Keratinocyte (primary cell): Measurements from ENCODE around the gene KIAA1217. TPM values are rescaled to one million over a fixed set of nuclear protein-coding genes. Genes with fewer than 3 reads are reported as not detected.
"Not testable (repeated sequence)": the region's sequence is repeated elsewhere in the genome, so short reads cannot be mapped to it uniquely, and the experiment has no call there.

Source experiments
- DNase-seq: peaks from one replicate; pipeline ENCODE4 v3.0.0-alpha.2; 2011; ENCODE audit warnings: low read depth, missing footprints, low spot score
- FAIRE-seq: peaks from 2 replicates; lab custom pipeline; 2011; peaks lifted over from hg19 to GRCh38; lab: Jason Lieb, UNC
- H2AFZ ChIP-seq: 2 replicates; pipeline ENCODE4 v1.6.0; 2012; ENCODE audit warnings: low read length, control low read depth, inconsistent platforms; ENCODE audit not compliant: control insufficient read depth
- H3K27ac ChIP-seq: 2 replicates; pipeline ENCODE4 v1.5.1; 2011; ENCODE audit warnings: low read length; ENCODE audit not compliant: control insufficient read depth, insufficient read depth
- H3K27me3 ChIP-seq: 3 replicates; pipeline ENCODE4 v1.6.0; 2011; ENCODE audit warnings: low read length; ENCODE audit not compliant: control insufficient read depth, insufficient read depth; ENCODE audit errors: extremely low read depth
- H3K36me3 ChIP-seq, 2 experiments: 2 replicates in 1 of 2; 3 replicates in 1 of 2; pipeline ENCODE4 v1.5.1; 2011; ENCODE audit warnings: low read length in 2 of 2, mild to moderate bottlenecking in 1 of 2; ENCODE audit not compliant: control insufficient read depth in 2 of 2, insufficient read depth in 2 of 2; ENCODE audit errors: extremely low read depth in 1 of 2
- H3K4me1 ChIP-seq: 3 replicates; pipeline ENCODE4 v1.5.1; 2011; ENCODE audit warnings: low read length; ENCODE audit not compliant: control insufficient read depth, insufficient read depth; ENCODE audit errors: extremely low read depth
- H3K4me2 ChIP-seq: 3 replicates; pipeline ENCODE4 v1.6.0; 2011; ENCODE audit warnings: low read depth, low read length; ENCODE audit not compliant: control insufficient read depth, insufficient read depth; ENCODE audit errors: extremely low read depth
- H3K4me3 ChIP-seq, 3 experiments: fragments of 200-600 bp in 1 of 3; sonication (generic) in 1 of 3; 2 replicates in 2 of 3; 3 replicates in 1 of 3; pipeline ENCODE4 v1.5.1; 2011 to 2016; ENCODE audit warnings: low read length in 3 of 3, mild to moderate bottlenecking in 3 of 3, control low read depth in 2 of 3, inconsistent platforms in 1 of 3, low read depth in 1 of 3, mixed read lengths in 1 of 3, mixed run types in 1 of 3, moderate library complexity in 1 of 3; ENCODE audit not compliant: control insufficient read depth in 2 of 3, insufficient read depth in 2 of 3; ENCODE audit errors: extremely low read depth in 1 of 3
- H3K79me2 ChIP-seq: 2 replicates; pipeline ENCODE4 v1.6.0; 2012; ENCODE audit warnings: low read length; ENCODE audit not compliant: control insufficient read depth, insufficient read depth
- H3K9ac ChIP-seq: 3 replicates; pipeline ENCODE4 v1.6.0; 2011; ENCODE audit warnings: low read length; ENCODE audit not compliant: control insufficient read depth, insufficient read depth; ENCODE audit errors: extremely low read depth
- H3K9me1 ChIP-seq: 3 replicates; pipeline ENCODE4 v1.6.0; 2011; ENCODE audit warnings: low read length; ENCODE audit not compliant: control insufficient read depth, insufficient read depth; ENCODE audit errors: extremely low read depth
- H3K9me3 ChIP-seq: 2 replicates; pipeline ENCODE4 v1.5.1; 2012; ENCODE audit warnings: low read depth, low read length; ENCODE audit not compliant: control insufficient read depth
- H4K20me1 ChIP-seq: 3 replicates; pipeline ENCODE4 v1.6.0; 2011; ENCODE audit warnings: low read length; ENCODE audit not compliant: control insufficient read depth, insufficient read depth; ENCODE audit errors: extremely low read depth
- EZH2 ChIP-seq: IDR thresholded peaks from one replicate; pipeline ENCODE4 v1.6.1; 2012; ENCODE audit warnings: inconsistent platforms, mild to moderate bottlenecking, low read length, moderate library complexity
- dilution Hi-C: fragments of 300-500 bp; cut with MboI; formaldehyde crosslinking; loops from one replicate; pipeline ENCODE4 v1.7.0; 2020; ENCODE audit warnings: low sequenced_read_pairs; ENCODE audit not compliant: extremely low pct_ligation_motif_present
- polyA plus RNA-seq, 5 experiments: library from polyadenylated mRNA; depleted of rRNA in 3 of 5; stranded (reverse) in 3 of 5; stranded (forward) in 1 of 5; unstranded in 1 of 5; fragments of >200 nt; gene quantifications; 1 replicate in 1 of 5; 2 replicates in 3 of 5; 3 replicates in 1 of 5; pipeline versions ENCODE4 v1.2.1 to v1.2.3, GENCODE V29; 2011 to 2012; ENCODE audit warnings: missing spikeins in 2 of 5, low read depth in 1 of 5, low replicate concordance in 1 of 5
- TF ChIP-seq, protein P1 (sequence below), 3 experiments: IDR thresholded peaks in 1 of 3; conservative IDR thresholded peaks in 1 of 3; optimal IDR thresholded peaks in 1 of 3; 2 replicates in 2 of 3; 3 replicates in 1 of 3; pipeline versions ENCODE3 to v1.5.1; 2011; ENCODE audit warnings: low read length in 3 of 3, mild to moderate bottlenecking in 3 of 3, moderate library complexity in 2 of 3, control low read depth in 1 of 3, inconsistent platforms in 1 of 3; ENCODE audit not compliant: insufficient read depth in 2 of 3; ENCODE audit errors: extremely low read depth in 1 of 3

The KIAA1217 gene
- polyA plus RNA-seq, 1 donor (not counting 4 experiments of a cell fraction or from before 2014, with no cell fraction given): 10.4 TPM

DNA sequence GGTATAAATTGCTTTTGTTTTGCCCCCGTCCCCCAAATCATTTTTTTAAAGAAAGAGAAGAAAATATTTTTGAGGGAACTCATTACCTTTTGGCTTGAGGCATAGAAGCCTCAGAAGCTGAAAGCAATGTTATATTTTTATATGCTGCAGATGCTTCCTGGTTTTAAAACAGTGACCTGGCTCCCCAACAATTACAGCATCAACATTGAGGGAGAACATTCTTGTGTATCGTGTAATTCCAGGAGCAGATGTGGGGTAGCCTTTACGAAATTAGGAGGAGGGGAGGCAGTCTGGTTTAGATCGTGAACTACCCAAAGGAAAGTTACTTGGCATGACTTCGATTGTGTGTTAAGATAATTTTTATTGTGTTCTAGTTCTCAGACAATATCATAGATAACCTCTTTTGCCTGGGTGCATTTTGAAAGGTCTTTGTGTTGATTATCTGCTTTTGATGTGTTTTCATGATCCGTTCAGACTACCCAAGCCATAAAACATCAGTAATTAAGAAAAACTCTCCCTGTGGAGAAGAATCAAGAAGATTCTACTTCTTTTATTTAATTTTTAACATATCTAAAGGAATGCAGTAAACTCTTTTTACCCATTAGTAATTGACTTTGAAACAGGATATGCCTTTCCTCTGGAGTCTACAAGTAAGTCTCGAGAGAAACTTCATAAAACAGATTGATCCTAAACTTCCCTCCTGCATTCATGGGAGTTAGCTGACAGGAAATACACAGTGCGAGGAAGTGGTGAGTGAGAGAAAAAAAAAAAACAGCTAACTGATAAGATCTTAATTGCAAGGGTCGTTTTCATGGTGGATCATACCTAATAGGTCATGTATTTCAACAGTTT, 141.4 kb downstream of the KIAA1217 start:
- Histone ChIP-seq H3K9me3 (no peaks in the 10 kb centered on the region), H3K4me3 (no peak overlapping the region), H3K79me2 (peaks cover 2% of the 10 kb centered on the region), H3K36me3 (no peaks in the 10 kb centered on the region), H3K27ac (no peak overlapping the region), H3K9me1 (no peaks in the 10 kb centered on the region), H3K4me1 (peaks cover 24% of the 10 kb centered on the region), H3K9ac (no peak overlapping the region), H2AFZ (no peak overlapping the region), H3K27me3 (no peaks in the 10 kb centered on the region), H4K20me1 (no peaks in the 10 kb centered on the region), H3K4me2 (no peak overlapping the region)
- dilution Hi-C loops: no loop called here
- DNase-seq (no peak), FAIRE-seq (no peak)
- TF ChIP-seq EZH2: no peak
- TF ChIP-seq, protein P1, sequence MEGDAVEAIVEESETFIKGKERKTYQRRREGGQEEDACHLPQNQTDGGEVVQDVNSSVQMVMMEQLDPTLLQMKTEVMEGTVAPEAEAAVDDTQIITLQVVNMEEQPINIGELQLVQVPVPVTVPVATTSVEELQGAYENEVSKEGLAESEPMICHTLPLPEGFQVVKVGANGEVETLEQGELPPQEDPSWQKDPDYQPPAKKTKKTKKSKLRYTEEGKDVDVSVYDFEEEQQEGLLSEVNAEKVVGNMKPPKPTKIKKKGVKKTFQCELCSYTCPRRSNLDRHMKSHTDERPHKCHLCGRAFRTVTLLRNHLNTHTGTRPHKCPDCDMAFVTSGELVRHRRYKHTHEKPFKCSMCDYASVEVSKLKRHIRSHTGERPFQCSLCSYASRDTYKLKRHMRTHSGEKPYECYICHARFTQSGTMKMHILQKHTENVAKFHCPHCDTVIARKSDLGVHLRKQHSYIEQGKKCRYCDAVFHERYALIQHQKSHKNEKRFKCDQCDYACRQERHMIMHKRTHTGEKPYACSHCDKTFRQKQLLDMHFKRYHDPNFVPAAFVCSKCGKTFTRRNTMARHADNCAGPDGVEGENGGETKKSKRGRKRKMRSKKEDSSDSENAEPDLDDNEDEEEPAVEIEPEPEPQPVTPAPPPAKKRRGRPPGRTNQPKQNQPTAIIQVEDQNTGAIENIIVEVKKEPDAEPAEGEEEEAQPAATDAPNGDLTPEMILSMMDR (optimal IDR thresholded peaks at IDR 0.05 in 1 of 3, IDR thresholded peaks at IDR 0.05 in 1 of 3, conservative IDR thresholded peaks at IDR 0.05 in 1 of 3; ENCODE audit: extremely low read depth in 1 of 3, insufficient read depth in 2 of 3, low read length in 3 of 3): no peak

DNA sequence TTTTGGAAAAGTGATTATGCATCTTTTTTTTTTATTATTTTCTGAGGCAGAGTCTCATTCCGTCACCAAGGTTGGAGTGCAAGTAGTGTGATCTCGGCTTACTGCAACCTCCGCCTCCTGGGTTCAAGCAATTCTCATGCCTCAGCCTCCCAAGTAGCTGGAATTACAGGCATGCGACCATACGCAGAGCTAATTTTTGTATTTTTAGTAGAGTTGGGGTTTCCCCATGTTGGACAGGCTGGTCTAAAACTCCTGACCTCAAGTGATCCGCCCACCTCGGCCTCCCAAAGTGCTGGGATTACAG, 141.9 kb downstream of the KIAA1217 start:
- H3K79me2 ChIP-seq, H2AFZ ChIP-seq, H3K9ac ChIP-seq, H3K4me3 ChIP-seq, H3K9me3 ChIP-seq, dilution Hi-C loops, H3K27me3 ChIP-seq, DNase-seq, H3K9me1 ChIP-seq, H3K36me3 ChIP-seq, H3K27ac ChIP-seq, H3K4me2 ChIP-seq, FAIRE-seq, H4K20me1 ChIP-seq: not testable (repeated sequence)
- peaks cover 23% of the 10 kb centered on the region for H3K4me1 ChIP-seq

DNA sequence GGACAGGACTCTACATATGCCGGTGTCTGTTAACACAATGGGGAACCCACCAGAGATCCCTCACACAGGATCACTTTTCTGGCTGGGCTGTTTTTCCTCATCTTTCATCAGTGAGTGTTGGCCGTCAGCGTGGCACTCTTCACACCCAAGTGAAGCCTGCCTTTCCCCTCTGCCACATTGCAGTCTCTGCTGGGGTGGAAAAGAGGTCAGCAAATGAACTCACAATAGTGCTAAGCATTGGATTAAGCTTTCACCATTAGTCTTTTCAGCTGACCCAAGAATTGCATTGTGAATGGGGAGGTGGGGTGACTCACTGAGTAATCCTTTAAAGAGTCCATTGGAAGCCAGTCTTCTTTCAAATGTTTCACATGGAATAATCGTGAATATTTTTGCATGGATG, 143.0 kb downstream of the KIAA1217 start:
- no peak overlapping the region for H3K4me2 ChIP-seq
- TF ChIP-seq EZH2: no peak
- TF ChIP-seq, protein P1 (optimal IDR thresholded peaks at IDR 0.05 in 1 of 3, IDR thresholded peaks at IDR 0.05 in 1 of 3, conservative IDR thresholded peaks at IDR 0.05 in 1 of 3; ENCODE audit: extremely low read depth in 1 of 3, insufficient read depth in 2 of 3, low read length in 3 of 3): no peak

More for the DNA sequence above, 143.0 kb downstream of the KIAA1217 start:
- Histone ChIP-seq H3K4me3 (no peak overlapping the region), H3K27me3 (no peaks in the 10 kb centered on the region), H3K9me3 (no peaks in the 10 kb centered on the region), H3K9me1 (no peaks in the 10 kb centered on the region), H2AFZ (no peak overlapping the region), H3K36me3 (no peaks in the 10 kb centered on the region), H3K9ac (no peak overlapping the region), H3K79me2 (no peaks in the 10 kb centered on the region), H3K4me1 (peaks cover 19% of the 10 kb centered on the region), H4K20me1 (no peaks in the 10 kb centered on the region), H3K27ac (no peak overlapping the region)
- FAIRE-seq (no peak), DNase-seq (no peak)
- dilution Hi-C loops: no loop called here
